Adrenal gland (tissue), 5 donors: Measurements from ENCODE around the gene ZNF445.

Experiments
- POLR2A ChIP-seq, 2 donors: fragments of 450-650 bp; IDR thresholded peaks; one replicate each; pipeline ENCODE4 v1.6.1; 2017; ENCODE audit warnings: antibody characterized with exemption in 2 of 2, mild to moderate bottlenecking in 2 of 2, moderate library complexity in 1 of 2
- TF ChIP-seq, protein P1 (sequence below), 6 experiments: fragments of 450-650 bp in 4 of 6; fragments of 200-600 bp in 2 of 6; sonication (generic) in 1 of 6; IDR thresholded peaks; 1 replicate in 5 of 6; 2 replicates in 1 of 6; pipeline versions ENCODE4 v1.5.1 to v1.8.0; 2016 to 2021; ENCODE audit warnings: antibody characterized with exemption in 6 of 6, mild to moderate bottlenecking in 2 of 6, moderate library complexity in 1 of 6
- donor health status: DM: no; HTN: no; CAD: no.

DNA sequence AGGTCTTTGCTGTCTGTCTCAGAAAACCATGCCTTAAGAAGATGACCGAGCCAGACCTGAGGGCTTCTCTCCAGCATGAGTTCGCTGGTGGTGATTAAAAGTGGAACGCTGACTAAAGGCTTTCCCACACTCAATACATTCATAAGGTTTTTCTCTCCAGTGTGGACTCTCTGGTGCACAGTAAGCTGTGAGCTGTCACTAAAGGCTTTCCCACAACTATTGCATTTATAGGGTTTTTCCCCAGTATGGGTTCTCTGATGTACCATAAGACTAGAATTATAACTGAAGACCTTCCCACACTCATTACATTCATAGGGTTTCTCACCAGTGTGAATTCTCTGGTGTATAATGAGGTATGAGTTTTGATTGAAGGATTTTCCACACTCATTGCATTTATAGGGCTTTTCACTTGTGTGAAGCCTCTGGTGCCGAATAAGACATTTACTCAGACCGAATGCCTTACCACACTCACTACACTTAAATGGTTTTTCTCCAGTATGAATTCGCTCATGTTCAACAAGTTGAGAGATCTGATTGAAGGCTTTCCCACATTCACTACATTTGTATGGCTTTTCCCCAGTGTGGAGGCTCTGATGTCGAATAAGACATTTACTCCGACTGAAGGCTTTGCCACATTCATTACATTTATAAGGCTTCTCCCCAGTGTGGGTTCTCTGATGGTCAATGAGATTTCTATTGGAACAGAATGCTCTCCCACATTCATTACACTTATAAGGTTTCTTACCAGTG lies 21.9 kb upstream of the ZNF445 start:
- TF ChIP-seq, protein P1, sequence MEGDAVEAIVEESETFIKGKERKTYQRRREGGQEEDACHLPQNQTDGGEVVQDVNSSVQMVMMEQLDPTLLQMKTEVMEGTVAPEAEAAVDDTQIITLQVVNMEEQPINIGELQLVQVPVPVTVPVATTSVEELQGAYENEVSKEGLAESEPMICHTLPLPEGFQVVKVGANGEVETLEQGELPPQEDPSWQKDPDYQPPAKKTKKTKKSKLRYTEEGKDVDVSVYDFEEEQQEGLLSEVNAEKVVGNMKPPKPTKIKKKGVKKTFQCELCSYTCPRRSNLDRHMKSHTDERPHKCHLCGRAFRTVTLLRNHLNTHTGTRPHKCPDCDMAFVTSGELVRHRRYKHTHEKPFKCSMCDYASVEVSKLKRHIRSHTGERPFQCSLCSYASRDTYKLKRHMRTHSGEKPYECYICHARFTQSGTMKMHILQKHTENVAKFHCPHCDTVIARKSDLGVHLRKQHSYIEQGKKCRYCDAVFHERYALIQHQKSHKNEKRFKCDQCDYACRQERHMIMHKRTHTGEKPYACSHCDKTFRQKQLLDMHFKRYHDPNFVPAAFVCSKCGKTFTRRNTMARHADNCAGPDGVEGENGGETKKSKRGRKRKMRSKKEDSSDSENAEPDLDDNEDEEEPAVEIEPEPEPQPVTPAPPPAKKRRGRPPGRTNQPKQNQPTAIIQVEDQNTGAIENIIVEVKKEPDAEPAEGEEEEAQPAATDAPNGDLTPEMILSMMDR (IDR thresholded peaks at IDR 0.05), result no peak
- no peak for TF ChIP-seq POLR2A (IDR thresholded peaks at IDR 0.05)
